NCI-H82 (cell line): Measurements from ENCODE around the gene DMRTC2.
A peak's percentile ranks its signal among the peaks of the same experiment; 100 is the strongest.
"Not testable (repeated sequence)": the region's sequence is repeated elsewhere in the genome, so short reads cannot be mapped to it uniquely, and the experiment has no call there.

Experiments
- DNase-seq: peaks from one replicate; lab custom pipeline; 2025; lab: John Stamatoyannopoulos, UW

The DMRTC2 gene

GRCh38 chr19:41871573-41872383, 26.9 kb downstream of the DMRTC2 start:
- peak; percentile 58 for DNase-seq

GRCh38 chr19:41872384-41872774, 27.5 kb downstream of the DMRTC2 start:
- peak; percentile 58 for DNase-seq

- DNase-seq: peak; percentile 92
Measured at GRCh38 chr19:41872775-41873647, 28.2 kb downstream of the DMRTC2 start.

- DNase-seq: not testable (repeated sequence)
Measured at GRCh38 chr19:41875973-41876372, 31.1 kb downstream of the DMRTC2 start.

GRCh38 chr19:41876847-41877832, 32.3 kb downstream of the DMRTC2 start, which contains the start of gene CD79A:
Gene CD79A, plus strand, starts transcription at chr19:41877279. Its CDS starts 26 bp downstream, at chr19:41877305.
- no peak for DNase-seq

GRCh38 chr19:41877916-41878905, 33.4 kb downstream of the DMRTC2 start:
- no peak for DNase-seq

- no peak for DNase-seq
Measured at GRCh38 chr19:41879080-41879479, 34.2 kb downstream of the DMRTC2 start.

- DNase-seq: no peak
Measured at GRCh38 chr19:41879670-41880328, 35.0 kb downstream of the DMRTC2 start.

- no peak for DNase-seq
Measured at GRCh38 chr19:41880329-41880708, 35.5 kb downstream of the DMRTC2 start.

GRCh38 chr19:41882568-41883462, 38.0 kb downstream of the DMRTC2 start, which contains the start of gene ARHGEF1:
Gene ARHGEF1, plus strand, starts transcription at chr19:41883184. Its CDS starts 4,899 bp downstream, at chr19:41888083.
- peak; percentile 50 for DNase-seq

- no peak for DNase-seq
Measured at GRCh38 chr19:41883463-41883820, 38.6 kb downstream of the DMRTC2 start.

GRCh38 chr19:41883821-41884733, 39.2 kb downstream of the DMRTC2 start:
- DNase-seq: peak; percentile 99

GRCh38 chr19:41886761-41887710, 42.2 kb downstream of the DMRTC2 start:
- no peak for DNase-seq

- DNase-seq: no peak
Measured at GRCh38 chr19:41887711-41888382, 43.0 kb downstream of the DMRTC2 start.

GRCh38 chr19:41888926-41889325, 44.1 kb downstream of the DMRTC2 start:
- DNase-seq: no peak

GRCh38 chr19:41889896-41890295, 45.1 kb downstream of the DMRTC2 start:
- no peak for DNase-seq
